ENCODE results near the gene EML2.

- TF ChIP-seq EZH2phosphoT487 (IDR thresholded peaks at IDR 0.05; ENCODE audit: low read depth, severe bottlenecking, unreplicated experiment): no peak
- TF ChIP-seq CTCF (IDR thresholded peaks at IDR 0.05; ENCODE audit: poor library complexity): no peak
Observed at GRCh38 chr19:45640849-45641273, 1.7 kb upstream of the EML2 start.

Data from hepatocyte (in vitro differentiated cells).